HG03469 (cell line): ENCODE measurements around the gene ZNF536.

Source experiments
- ATAC-seq: cut with Tn5 transposase; IDR thresholded peaks from one replicate; pipeline ENCODE4 v1.9.1; 2021; ENCODE audit warnings: mild to moderate bottlenecking, moderate library complexity, moderate number of reproducible peaks; ENCODE audit not compliant: unreplicated experiment

The ZNF536 gene

DNA sequence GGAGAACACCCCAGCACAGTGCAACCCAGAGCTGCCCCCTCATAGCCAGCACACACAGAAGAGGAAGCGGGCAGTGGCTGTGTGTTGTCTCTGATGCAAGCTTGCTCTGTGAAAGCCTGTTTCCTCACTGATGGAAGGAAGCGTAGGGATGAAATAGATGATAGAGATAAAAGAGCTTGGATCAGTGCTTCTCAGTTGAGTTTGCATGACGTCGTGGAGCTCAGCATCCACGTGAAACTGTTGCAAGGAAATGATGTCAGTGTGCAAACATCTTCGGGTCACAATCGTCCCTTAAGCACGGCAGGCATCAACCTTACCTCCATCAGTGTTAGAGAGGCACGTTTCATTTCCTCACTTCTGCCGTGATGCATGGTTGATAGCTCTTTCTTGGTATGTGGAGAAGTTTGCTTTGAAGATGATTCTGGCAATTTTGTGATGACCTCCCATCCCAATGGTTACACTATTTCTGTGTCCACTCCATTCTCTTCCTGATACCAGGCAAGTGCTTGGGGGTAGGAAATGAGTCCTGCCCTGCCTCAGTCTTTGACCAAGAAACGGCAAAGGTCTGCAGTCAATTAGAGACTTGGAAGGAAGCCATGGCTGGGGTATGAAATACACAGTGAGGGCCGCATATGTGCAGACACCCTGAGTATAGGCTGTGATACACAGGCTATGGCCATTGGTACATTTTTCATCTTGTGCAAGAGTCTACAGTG is 183.0 kb downstream of the ZNF536 start:
- no peak for ATAC-seq

DNA sequence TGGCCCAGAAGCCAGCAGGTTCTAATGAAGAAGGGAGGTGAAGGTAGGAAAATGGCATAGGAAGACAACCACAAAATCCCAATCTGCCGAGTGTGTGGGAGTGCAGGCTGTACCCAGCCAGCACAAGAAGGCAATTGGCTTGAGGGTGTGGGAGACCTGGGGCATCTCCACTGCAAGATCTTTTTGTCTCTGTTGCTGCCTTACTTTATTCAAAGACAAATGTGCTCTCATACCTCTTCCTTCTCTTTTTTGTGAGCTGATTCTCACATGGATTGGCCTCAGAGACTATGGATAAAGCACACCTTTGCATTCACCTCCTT is 183.6 kb downstream of the ZNF536 start:
- ATAC-seq: no peak

DNA sequence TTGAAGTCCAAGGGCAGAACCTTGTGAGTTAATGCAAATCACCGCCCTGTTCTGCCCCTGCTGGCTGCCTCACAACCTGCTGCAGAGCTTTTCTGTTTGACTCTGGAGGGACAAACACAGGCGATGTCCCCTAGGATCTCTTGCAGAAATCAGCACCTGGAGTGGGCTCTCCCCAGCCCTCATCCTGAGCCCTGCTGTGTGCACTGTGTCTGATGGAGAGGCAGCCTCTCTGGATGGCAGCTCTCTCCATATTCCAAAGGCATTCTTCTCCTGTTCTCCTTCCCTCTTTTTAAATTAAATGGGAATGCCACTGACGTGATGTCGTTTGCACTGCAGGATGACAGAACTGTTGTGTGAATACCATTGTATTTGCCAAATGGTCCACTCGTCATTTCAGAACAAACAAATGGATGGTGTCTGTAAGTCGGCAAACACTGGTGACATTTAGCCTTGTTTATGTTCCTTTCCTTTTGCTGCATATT is 184.1 kb downstream of the ZNF536 start:
- no peak for ATAC-seq

DNA sequence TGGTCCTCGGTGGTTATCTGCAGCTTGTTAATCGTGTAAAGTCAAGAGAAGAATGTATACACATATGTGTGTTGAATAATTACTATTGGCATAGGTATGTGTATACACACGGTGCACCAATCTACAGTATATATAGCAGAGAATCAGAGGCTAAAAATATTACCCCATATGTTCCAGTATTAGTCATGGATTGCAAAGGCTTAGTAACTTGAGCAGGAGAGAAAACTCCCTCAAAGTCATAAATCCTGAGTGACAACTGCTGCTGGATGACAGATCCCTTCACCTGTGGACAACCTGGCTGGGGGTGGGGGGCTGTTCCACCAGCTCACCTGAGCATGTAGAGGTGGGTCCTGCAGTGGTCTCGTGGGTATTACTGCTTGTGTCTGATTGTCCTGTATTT is 185.0 kb downstream of the ZNF536 start:
- no peak for ATAC-seq

DNA sequence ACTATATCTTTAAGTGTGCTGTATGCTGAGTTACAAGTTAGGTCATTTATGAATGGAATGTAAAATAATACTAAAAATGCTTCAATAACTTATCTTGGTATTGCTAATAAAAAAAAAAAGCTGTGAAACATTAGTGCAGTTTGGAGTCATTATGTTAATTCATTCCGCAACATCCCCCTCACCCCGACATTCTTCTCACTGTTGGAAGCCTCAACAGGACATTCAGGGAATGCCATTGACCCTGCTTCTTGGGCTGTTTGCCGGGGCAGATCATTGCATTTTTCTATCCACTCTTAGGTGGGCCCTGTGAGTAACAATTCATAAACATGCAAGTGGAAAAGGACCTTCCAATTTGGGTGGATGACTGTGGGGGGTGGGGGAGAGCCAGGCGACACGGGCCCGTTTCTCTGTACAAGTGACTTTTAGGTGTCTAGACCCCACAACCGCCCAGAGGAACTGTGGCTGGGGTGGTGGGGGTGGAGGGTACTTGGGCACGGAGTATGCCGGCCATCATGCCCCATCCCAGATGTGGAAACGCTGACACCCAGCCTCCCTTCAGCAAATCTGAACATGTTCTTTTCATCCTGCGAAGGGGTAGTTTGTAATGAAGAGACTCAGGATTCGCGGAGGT is 185.9 kb downstream of the ZNF536 start:
- ATAC-seq: no peak

DNA sequence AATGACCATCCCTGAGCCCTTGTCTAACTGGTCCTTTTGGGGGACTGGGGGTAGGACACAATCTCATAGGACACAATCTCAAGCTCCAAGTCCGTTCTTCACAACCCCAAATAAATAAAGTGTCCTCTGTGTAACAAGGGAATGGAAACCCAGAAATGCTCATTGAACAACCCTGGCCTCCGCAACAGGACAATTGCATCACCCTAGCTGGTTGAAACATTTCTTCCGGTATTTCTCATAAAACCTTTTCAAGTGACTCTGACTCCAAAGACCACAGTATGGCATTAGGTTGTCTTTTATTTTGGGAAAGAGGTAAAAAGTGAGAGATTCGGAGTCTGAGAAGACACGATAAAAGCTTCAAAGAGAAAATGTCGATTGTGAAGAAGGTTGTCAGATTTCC is 186.6 kb downstream of the ZNF536 start:
- ATAC-seq: no peak

DNA sequence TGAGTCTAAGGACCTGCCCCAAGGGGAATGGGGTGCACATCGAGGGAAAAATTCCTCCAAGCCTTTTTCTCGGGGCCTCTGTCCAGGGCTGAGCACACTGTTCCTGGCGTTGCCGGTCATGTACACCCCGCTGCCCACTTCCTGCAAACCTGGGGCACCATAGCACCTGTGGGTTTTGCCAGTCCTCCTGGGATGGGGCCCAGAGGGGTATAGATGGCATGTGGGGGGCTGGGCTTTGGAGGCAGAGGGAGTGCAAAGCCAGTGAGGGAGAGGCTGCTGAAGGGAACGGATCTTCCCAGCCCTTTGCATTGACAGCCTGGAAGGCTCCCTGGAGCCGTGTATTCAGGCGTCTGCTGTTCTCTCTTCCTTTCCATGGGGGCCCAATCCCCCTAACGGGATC is 187.3 kb downstream of the ZNF536 start:
- ATAC-seq: no peak

DNA sequence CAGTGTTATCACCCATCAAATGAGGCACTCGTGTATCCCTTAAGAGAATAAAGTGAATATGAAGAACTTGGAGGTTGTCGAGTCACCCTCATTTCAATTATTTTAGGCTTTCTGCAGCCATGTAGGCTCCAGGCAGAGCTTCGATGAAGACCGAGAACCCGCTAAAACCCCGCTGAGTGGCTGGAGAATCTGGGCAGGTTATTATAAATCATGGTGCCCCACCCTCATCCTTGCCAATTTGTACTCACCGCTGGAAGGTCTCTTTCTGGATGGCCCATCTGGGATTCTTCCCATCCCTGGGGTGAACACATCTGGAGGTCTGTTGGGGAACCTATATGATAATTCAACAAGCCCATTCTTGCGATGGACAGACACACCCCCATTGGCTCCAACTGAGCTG is 190.8 kb downstream of the ZNF536 start:
- ATAC-seq: no peak

DNA sequence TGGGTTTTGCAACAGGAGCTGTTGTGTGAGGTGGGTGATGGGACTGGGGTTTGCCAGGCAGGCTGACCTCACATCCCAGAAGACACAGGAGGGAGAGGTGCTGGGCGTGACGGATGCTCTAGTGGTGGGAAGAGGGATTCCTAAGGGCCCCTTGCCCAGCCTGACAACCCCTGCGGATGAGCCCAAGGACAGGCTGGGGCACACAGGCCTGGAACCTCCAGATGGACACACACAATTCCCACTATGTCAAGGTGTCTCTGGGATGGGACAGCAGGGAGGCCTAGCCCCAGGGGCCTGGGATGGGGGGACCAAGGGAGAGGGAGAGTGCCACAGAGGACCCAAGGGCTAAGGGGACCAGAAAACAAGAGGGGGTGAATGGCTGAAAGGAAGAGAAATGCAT is 191.5 kb downstream of the ZNF536 start:
- ATAC-seq: no peak

DNA sequence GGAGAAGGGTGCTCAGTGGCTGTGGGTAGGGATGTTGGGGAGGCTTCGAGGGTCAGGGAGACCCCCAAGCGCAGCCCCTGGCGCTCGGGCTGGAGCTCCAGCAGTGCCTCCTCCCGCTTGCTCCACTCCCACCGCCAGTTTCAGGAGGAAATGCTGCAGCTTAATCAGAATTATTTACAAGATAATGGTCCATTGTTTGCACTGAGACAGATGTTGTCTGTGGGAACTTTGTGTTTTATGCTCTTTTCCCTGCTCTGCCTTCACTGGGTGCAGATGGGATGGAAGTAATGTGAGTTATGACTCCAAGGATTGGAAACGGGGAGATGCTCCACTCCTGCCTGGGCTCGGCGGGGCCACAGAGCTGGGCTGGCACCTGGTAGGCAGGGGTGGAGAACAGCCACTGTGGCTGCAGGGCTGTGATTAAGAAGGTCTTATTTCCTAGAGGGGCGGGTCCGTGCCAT is 192.4 kb downstream of the ZNF536 start:
- ATAC-seq: no peak

DNA sequence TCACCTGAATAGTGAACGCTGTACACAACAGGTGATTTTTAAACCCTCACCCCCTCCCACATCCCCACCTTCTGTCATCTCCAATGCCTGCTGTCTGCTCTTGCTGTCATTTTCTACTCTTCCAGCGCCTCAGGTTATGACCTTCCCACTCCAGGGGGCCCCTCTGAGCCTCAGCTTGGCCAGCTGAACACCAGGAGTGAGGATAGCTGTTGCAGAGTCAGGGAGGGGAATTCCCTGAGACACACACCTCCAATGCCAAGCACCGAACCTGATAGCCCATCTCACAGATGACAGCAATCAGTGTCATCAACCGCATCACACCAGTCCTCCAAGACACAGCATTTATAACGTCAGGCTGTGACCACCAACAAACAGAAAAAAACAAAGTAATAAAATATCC is 193.5 kb downstream of the ZNF536 start:
- no peak for ATAC-seq

DNA sequence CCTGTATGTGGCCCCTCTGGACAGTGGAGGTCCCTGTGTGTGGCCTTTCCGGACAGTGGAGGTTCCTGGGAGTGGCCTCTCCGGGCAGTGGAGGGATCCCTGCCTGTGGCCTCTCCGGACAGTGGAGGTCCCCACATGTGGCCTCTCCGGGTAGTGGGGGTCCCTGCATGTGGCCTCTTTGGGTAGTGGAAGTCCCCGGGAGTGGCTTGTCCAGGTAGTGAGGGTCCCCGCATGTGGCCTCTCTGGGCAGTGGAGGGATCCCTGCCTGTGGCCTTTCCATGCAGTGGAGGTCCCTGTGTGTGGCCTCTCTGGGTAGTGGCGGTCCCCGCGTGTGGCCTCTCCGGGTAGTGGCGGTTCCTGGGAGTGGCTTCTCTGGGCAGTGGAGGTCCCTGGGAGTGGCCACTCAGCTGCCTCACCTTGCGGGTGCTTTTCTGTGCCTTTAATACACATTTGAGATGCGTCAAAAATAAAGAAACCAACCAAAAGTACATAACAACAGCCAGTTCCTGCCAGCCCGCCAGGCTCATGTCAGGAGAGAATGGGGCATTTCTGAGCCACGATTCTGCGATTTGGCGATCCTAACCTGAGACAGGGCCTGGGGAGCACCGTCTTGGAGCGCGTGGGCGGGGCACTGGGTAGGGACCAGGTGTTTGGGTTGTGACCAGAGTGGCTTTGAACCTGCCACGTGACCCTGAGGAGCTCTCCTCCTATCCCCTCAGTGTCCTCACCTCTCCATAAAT is 194.7 kb downstream of the ZNF536 start:
- no peak for ATAC-seq

DNA sequence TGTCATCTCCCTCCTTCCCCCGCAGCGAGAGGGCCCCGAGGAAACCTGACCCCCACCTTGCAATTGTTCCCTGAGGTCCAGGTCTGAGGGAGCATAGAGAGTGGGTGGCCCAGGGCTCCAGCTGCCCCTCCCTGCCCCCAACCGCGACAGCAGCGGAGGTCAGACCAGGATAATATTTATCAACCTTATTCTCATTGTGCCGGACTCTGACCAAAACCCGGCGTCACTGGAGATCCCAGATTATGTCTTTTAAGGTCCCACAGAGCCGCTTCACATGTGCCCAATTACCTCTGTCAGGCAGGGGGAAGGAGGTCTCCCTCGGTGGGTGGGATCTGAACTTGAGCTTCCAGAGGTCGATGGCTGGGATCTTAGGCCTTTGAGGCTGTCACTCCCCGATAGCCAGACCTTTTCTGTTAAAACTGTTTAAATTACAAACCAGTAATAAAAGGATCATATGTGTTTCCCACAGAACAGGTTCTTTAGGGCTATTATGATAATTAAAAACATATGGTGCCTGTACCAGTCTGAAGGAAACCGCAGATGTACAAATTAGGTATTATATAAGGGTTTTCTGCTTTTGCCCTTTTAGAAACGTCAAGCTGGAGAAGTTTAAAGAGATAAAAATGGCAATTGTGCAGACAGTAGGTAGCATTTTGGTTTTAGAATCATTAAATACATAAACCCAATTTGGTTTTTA is 195.5 kb downstream of the ZNF536 start:
- ATAC-seq: no peak

DNA sequence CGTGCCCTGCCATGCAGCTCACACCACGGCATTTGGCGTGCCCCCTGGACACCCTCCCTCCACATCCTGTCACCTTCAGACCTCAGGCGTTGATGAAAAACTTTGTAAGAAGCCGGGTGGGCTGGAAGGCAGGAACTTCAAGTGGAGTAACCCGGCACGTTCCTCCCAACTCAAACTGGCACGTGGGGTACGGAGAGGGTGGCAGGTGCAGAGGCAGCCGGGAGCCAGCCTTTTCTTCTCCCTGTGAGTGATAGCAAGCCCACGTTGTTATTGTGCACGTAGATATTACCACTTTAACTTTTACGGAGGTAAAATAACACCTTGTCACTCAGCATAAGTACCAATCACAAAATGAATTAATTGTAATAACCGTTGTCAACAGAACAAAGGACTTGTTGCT is 198.0 kb downstream of the ZNF536 start:
- ATAC-seq: no peak

DNA sequence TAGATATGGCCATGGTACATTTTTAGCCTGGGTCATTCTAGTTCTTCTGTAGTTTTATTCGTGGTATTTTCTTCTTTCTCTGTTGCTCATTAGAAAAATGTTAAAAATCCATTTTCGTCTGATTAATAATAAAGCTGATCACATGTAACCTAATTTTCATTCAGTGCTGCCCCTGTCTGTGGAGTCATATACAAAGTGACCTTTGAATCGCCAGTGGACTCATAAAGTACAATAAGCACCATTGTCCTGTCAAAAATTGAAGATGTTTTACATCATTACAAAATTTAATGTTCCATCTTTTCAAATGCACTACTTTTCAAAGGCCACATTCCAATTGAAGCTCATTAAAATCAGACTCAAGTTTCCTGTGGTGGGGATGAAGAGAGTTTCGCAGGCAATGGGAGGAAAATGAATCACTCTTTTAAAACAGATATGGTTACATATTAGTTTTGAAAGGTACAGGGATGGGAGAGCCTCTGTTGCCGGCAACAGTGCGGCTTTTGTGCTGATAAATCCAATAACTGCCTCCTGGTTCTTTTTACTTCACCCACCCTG is 205.4 kb downstream of the ZNF536 start:
- no peak for ATAC-seq

DNA sequence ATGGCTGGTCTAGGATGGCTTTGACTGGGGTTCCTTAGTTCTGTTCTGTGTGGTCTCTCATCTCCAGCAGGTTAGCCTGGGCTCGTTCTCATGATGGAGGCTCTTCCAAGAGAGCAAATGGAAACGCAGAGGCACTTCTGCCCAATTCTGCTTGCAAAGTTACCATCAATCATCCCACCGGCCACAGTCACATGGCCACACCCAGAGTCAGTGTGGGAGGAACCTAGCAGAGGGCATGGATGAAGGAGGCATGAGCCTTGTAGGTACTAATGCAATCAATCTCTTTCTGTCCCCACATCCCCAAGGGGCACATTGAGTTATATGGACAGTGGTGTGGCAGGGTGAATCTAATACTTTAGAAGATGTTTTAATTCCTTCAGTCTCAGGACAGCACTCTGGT is 207.2 kb downstream of the ZNF536 start:
- ATAC-seq: no peak

DNA sequence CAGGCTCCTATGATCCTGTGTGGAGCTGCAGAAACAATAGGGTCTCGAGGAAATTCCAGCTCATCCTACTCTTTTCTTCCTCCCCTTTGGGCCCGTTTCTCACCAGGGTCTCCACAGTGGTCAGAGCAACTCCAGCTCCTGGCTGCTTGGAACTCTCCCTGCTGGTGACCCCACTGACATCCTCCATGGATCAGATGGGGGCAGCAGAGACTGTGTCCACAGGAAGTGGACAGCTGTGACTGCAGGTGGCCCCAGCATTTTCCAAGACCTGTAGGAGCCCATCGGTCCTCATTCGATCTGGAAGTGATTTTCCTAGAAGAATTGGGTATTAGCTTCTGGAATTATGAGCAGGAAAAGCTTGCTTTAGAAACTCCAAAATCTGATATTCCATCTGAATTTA is 208.5 kb downstream of the ZNF536 start:
- no peak for ATAC-seq

DNA sequence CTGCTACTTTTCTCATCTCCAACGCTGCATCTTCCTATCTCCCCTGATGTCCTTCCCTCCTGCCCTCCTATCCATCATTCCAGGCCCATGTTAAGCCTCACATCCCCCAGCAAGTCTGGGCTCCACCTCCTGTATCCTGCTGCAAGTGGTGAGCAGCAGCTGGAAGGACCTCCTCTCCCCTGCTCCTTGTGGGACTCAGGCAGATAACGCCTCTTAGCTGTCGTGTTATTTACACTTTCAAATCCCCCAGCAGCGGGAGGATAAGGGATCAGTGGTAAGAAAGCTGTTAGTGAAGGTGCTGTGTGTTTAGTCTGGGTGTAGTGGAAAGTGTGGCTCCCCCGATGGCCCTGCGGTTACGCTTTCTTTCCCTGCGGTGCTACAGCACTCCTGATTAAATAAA is 211.9 kb downstream of the ZNF536 start:
- no peak for ATAC-seq

DNA sequence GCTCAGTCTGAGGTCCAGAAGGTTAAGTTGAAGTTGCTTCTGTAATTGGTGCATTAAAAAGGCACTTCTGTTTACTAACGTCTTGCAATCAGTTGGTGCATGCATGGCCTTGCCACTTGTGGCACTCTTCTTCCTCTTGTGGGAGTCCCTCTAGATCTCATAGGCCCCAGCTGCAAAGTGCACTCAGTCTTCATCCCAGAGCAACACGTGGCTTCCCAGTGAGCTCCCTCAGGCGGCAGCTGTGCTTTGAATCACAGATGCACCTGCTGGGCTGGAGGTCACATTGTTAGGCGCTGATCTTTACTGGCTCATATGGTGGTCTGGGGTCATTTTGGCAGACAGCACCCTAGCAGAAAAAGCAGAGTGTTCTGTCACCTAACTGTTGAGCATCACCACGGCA is 215.7 kb downstream of the ZNF536 start:
- no peak for ATAC-seq

DNA sequence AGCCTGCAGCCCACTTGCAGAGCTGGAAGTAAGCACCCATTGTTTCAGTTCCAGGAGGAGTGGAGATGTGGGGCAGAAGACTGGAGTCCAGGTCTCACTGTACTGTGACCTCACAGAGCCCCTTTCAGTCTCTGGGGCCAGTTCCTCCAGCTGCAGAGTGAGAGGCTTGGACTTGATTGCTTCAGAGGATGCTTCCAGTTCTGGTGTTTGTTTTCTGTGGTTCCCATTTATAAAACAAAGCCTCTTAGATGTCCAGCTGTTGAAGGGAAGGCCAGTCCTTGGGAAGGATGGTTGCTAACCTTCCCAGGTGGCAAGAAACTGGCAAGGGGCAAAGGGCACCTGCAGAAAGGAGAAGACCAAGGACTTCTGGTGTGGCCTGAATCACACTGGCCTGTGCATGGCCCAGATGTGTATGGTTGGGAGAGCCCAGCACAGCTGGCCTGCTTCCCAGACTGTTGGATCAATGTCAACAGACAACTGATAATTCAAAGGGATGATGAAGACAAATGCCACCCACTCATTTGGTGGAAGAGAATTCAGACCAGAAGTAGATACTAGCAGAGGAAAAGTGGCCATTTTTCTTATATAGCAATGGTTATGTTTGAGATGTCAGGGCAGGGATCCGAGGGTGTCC is 218.5 kb downstream of the ZNF536 start:
- ATAC-seq: no peak

DNA sequence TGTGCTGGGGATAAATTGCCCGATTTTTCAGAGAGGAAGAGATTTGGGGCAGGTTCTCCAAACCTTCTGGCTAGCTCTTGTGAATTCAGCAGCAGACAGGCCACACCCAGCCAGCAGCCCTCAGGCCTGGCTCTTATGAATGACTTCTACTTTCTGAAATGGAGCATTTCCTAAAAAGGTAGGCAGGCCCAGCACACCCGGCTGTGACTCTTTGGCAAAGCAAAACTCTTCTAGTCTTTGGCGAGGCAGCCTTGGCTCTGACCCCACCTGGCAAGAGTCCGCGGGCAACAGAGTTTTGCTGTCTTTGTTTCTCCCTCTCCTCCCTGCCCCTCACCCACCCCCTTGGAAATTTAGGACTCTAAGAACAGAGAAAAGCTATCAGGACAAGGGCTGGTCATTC is 221.2 kb downstream of the ZNF536 start:
- ATAC-seq: no peak
